ENCODE data around the gene TMEM243. TPM values are rescaled to one million over a fixed set of nuclear protein-coding genes. Genes with fewer than 3 reads are reported as not detected.

TMEM243 gene
- total and polyA plus RNA-seq, 2 of the 4 experiments (the other 2 are of a cell fraction), result 28.7 to 31.1 TPM

- peaks cover 6% of the 10 kb centered on the region in 2 experiments; a peak in 2 of 4 replicates for H3K79me1 ChIP-seq (ENCODE audit: low read depth in 1 of 2, low read length in 2 of 2)
- H3K4me3 ChIP-seq (ENCODE audit: insufficient read depth, low read depth, low read length), result no peak overlapping the region
- no CpG with 5 or more reads among the region's 6 CpGs for WGBS, 2 experiments (ENCODE audit: extremely low coverage in 2 of 2, insufficient read length in 1 of 2)
- ChIA-PET CTCF (interaction anchor here (0.7 to 1.2 kb wide), 2 partner anchors 17 to 223 kb away, joined by 3 read pairs; no protein-coding TSS in a partner anchor), POLR2A (ENCODE audit: unreplicated experiment) (no interaction called here)
- H3K27me3 ChIP-seq (ENCODE audit: control insufficient read depth, insufficient read depth, low read length), result no peaks in the 10 kb centered on the region
- H2AK5ac ChIP-seq (ENCODE audit: low read depth, low read length), result no peak overlapping the region
- no peaks in the 10 kb centered on the region for H3K4me1 ChIP-seq (ENCODE audit: control insufficient read depth, insufficient read depth, low read length)
- no peak overlapping the region for H2BK120ac ChIP-seq (ENCODE audit: low read depth, low read length)
- H3K23ac ChIP-seq (ENCODE audit: low read depth, low read length), result no peak overlapping the region
- no peak overlapping the region for H2AK9ac ChIP-seq (replicated peaks; ENCODE audit: low read depth, low read length, poor library complexity)
- in situ Hi-C loops (cut with MboI; ENCODE audit: low sequenced_read_pairs), result no loop called here
- H3K9me1 ChIP-seq (ENCODE audit: insufficient read depth, low read length), result no peaks in the 10 kb centered on the region
- H2BK5ac ChIP-seq (ENCODE audit: low read depth, low read length, poor library complexity, severe bottlenecking), result no peak overlapping the region
- no peaks in the 10 kb centered on the region for H3K9me3 ChIP-seq (ENCODE audit: control insufficient read depth, insufficient read depth, low read length)
- H3K18ac ChIP-seq (ENCODE audit: low read depth, low read length), result no peak overlapping the region
- no peak overlapping the region for H3K4me2 ChIP-seq (ENCODE audit: low read depth, low read length)
- no peak overlapping the region for H3K27ac ChIP-seq (ENCODE audit: insufficient read depth, low read length)
- H2BK20ac ChIP-seq (ENCODE audit: low read depth, low read length), result no peak overlapping the region
- no peak overlapping the region for H3K4ac ChIP-seq (ENCODE audit: low read depth, low read length)
- peaks cover 42% of the 10 kb centered on the region for H3K36me3 ChIP-seq (ENCODE audit: control insufficient read depth, insufficient read depth, low read length)
- intact Hi-C loops (cut with micrococcal nuclease), result loop anchor here (10.0 kb wide), 1 partner anchor 192 kb away; no protein-coding TSS in a partner anchor
- H4K91ac ChIP-seq (ENCODE audit: insufficient read depth, low read depth, low read length), result no peak overlapping the region
- no peak overlapping the region for H2AFZ ChIP-seq (replicated peaks; ENCODE audit: low read length, poor library complexity)
- dilution Hi-C loops (cut with HindIII; ENCODE audit: low sequenced_read_pairs, unreplicated experiment), result no loop called here
- H3K9ac ChIP-seq (ENCODE audit: low read depth, low read length), result no peak overlapping the region
- H2BK15ac ChIP-seq (ENCODE audit: low read depth, low read length), result no peak overlapping the region
- no peaks in the 10 kb centered on the region for H4K20me1 ChIP-seq (ENCODE audit: insufficient read depth, low read length)
- no peak overlapping the region for H4K5ac ChIP-seq (ENCODE audit: low read depth, low read length)
- DNase-seq (no peak), ATAC-seq (ENCODE audit: low read depth) (no peak)
- no peak overlapping the region for H4K8ac ChIP-seq (ENCODE audit: low read depth in 2 of 2, low read length in 2 of 2)
- BruUV-seq (replicated peaks), result no TSS peak
- TF ChIP-seq RAD21 (IDR thresholded peaks at IDR 0.05; ENCODE audit: low read length), result no peak
- TF ChIP-seq CTCF (conservative IDR thresholded peaks at IDR 0.05; ENCODE audit: low read depth, low read length), result no peak
- TF ChIP-seq MAFK (IDR thresholded peaks at IDR 0.05; ENCODE audit: low read depth, low read length), result no peak
- no peak for TF ChIP-seq MXI1 (IDR thresholded peaks at IDR 0.05; ENCODE audit: borderline replicate concordance, low read depth, low read length)
- TF ChIP-seq RFX5 (IDR thresholded peaks at IDR 0.05; ENCODE audit: low read depth, low read length), result no peak
- no peak for TF ChIP-seq USF2 (IDR thresholded peaks at IDR 0.05; ENCODE audit: low read depth, low read length)
- no peak for TF ChIP-seq FOS (IDR thresholded peaks at IDR 0.05; ENCODE audit: low read depth, low read length)
- TF ChIP-seq MAZ (IDR thresholded peaks at IDR 0.05; ENCODE audit: borderline replicate concordance, low read depth, low read length), result no peak
- no peak for TF ChIP-seq POLR2A (IDR thresholded peaks at IDR 0.05; ENCODE audit: low read depth, low read length)
- TF ChIP-seq CEBPB (IDR thresholded peaks at IDR 0.05; ENCODE audit: low read depth, low read length), result no peak
- no peak for TF ChIP-seq ELK1 (IDR thresholded peaks at IDR 0.05; ENCODE audit: borderline replicate concordance, low read depth, low read length)
- no peak for TF ChIP-seq SMC3 (IDR thresholded peaks at IDR 0.05; ENCODE audit: low read depth, low read length)
- no peak overlapping the region for H3K56ac ChIP-seq (ENCODE audit: extremely low read depth, insufficient read depth, low read length)
- H3K14ac ChIP-seq (replicated peaks; ENCODE audit: low read depth, low read length), result no peak overlapping the region
These were observed 26.6 kb downstream of the TMEM243 start for GRCh38 chr7:87192784-87193487.

All from IMR-90 (cell line).